ENCODE data around the gene DENND4C.
"Not testable (repeated sequence)": the region's sequence is repeated elsewhere in the genome, so short reads cannot be mapped to it uniquely, and the experiment has no call there.

DENND4C gene

DNA sequence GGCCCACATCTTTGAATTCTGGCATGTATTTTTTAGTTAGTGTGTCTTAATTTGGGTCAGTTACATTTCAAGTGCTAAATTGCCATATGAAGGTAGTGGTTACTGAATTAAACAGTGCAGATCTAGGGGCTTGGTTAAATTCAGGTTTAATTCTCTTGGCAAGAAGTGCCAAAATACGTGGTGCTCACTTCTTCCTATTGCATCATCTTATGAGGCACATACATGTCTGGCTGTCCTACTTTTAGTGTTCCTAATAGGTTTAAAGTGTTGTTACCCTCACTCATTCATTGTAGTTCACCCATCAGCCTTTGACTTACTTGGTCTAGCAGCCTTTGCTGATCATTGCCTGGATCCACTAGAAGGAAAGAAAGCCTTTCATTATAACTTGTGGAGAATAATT is 90.0 kb downstream of the DENND4C start:
- TF ChIP-seq ZNF274 (IDR thresholded peaks at IDR 0.05; ENCODE audit: low read depth, low read length): no peak

DNA sequence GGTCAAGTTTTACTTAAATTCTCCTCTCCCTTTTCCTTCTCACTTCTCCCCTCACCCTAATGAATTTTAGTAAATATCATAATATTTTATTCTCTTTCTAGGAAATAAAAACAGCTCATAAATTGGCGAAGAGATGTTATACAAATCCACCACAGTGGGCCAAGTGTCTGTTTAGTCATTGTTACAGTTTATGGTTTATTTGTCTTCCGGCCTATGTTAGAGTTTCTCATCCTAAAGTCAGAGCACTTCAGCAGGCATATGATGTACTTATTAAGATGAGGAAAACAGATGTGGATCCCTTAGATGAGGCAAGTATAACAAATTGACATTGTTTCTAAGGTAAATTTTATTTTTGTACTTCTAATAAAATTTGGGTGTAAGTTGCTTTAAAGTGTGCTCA is 101.4 kb downstream of the DENND4C start:
- no peak for TF ChIP-seq ZNF274 (IDR thresholded peaks at IDR 0.05; ENCODE audit: low read depth, low read length)
- no peak overlapping the region for H3K4me3 ChIP-seq (ENCODE audit: low read length)

More for the DNA sequence above, 90.0 kb downstream of the DENND4C start:
- H3K4me3 ChIP-seq (ENCODE audit: low read length): no peak overlapping the region

DNA sequence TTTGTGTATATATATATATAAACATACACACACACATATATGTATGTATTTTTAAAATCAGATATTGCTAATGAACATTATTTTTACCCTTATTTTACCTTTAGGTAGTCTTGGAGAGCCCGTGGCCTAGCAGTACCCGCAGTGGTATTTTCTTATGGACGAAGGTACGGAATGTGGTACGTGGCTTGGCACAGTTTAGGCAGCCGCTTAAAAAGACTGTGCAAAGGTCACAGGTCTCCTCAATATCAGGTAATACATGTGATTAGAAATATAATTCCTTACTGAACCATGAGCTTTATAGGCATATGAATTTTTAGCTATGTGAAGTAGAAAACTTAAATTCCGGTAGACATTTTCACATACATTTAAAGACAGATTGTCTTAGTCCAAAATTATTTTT is 105.7 kb downstream of the DENND4C start:
- no peak overlapping the region for H3K4me3 ChIP-seq (ENCODE audit: low read length)
- no peak for TF ChIP-seq ZNF274 (IDR thresholded peaks at IDR 0.05; ENCODE audit: low read depth, low read length)

DNA sequence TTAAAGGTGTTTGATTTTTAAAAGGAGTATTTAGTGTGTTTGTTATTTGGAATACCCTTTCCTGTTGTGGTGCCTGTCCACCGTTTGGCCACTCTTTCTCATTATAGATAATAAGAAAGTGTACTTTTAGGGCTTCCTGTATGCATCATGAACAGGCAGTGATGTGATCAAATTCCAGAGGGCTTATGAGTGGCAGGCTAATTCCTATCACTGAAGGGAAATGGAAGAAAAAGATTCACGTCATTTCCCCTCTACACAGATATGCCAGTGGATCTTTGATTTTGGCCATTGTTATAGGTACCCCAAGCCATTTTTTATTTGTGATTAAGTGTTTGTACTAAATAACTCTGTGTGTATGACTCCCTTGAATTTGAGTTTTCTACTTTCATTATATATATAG is 112.5 kb downstream of the DENND4C start:
- no peak overlapping the region for H3K4me3 ChIP-seq (ENCODE audit: low read length)
- TF ChIP-seq ZNF274 (IDR thresholded peaks at IDR 0.05; ENCODE audit: low read depth, low read length): no peak

DNA sequence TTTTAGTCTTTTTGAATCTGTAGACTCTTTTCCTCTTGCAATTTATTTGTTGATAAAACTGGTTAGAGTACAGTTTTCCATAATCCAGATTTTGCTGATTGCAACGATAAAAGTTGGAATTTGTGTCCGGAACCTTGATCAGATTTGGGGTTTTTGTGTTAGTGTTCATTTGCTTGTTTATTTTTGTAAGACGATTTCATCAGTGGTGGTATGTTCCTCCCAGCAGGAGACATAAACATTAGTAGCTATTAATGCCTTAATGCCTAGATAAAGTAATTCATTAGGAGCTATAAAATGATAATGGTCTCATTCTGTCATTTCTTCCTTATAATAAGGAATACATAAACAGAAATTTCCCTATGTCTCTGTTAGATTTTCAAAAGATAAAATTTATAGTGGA is 128.2 kb downstream of the DENND4C start:
- H3K4me3 ChIP-seq (ENCODE audit: low read length): no peak overlapping the region
- no peak for TF ChIP-seq ZNF274 (IDR thresholded peaks at IDR 0.05; ENCODE audit: low read depth, low read length)

DNA sequence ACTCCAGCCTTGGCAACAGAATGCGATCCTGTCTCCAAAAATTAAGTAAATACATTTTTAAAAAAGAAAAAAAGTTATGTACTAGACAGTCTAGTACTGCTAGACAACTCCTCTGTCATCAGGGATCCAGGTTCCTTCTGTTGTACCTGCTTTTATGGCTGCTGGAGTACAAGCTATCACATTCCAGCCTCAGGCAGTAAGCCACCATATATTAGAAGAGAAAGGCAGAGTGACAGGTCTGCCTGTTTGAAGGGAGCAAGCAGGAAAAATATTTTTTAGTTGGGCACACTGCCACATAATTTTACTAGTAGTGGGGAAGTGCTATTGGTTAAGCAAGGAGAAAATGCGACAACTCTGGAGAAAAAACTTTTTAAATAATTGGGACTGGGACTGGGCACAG is 138.6 kb downstream of the DENND4C start:
- no peak for TF ChIP-seq ZNF274 (IDR thresholded peaks at IDR 0.05; ENCODE audit: low read depth, low read length)
- H3K4me3 ChIP-seq (ENCODE audit: low read length): no peak overlapping the region

DNA sequence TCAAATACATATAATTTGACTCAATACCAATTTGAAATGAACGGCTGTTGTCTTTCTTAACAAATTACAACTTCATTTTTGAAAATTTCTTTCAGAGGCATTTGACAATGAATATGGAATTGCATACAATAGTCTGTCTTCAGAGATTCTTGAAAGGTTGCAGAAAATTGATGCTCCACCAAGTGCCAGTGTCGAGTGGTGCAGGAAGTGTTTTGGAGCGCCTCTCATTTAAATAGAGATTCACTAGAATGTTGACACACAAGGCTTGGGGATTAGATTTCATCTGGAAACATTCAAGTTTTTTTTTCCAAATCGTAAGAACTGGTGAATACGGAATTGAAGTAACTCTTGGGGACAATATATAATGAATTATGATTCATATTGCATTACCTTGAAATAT is 141.4 kb downstream of the DENND4C start:
- no peak overlapping the region for H3K4me3 ChIP-seq (ENCODE audit: low read length)
- no peak for TF ChIP-seq ZNF274 (IDR thresholded peaks at IDR 0.05; ENCODE audit: low read depth, low read length)

DNA sequence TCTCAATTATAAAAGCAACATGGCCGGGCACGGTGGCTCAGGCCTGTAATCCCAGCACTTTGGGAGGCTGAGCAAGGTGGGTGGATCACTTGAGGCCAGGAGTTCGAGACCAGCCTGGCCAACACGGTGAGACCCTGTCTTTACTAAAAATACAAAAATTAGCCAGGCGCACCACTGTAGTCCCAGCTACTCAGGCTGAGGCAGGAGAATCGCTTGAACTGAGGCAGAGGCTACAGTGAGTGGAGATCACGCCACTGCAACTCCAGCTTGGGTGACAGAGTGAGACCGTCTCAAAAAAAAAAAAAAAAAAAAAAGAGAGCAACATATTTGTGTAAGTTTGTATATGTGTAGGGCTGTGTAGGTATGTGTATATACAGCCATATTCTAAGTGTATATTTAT is 142.1 kb downstream of the DENND4C start:
- TF ChIP-seq ZNF274 (IDR thresholded peaks at IDR 0.05; ENCODE audit: low read depth, low read length): no peak
- H3K4me3 ChIP-seq (ENCODE audit: low read length): no peak overlapping the region

DNA sequence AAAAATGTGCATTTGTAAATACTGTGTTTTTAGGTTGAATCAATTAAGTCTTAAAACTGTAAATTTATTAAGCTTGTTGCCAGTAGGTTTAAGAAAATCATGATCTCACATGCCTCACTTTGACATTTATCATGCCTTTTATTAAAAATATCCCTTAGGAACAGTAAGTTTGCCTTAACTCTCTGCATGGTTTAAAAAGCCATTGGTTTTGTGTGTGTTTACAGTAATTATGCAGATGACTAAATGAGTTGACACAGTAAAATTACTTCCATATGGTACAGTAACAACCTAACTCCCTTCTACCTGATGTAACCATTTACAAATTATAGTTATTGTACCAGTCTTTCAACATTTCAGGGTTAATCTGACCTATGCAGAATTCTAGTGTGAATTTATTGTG is 143.0 kb downstream of the DENND4C start:
- TF ChIP-seq ZNF274 (IDR thresholded peaks at IDR 0.05; ENCODE audit: low read depth, low read length): no peak
- no peak overlapping the region for H3K4me3 ChIP-seq (ENCODE audit: low read length)

DNA sequence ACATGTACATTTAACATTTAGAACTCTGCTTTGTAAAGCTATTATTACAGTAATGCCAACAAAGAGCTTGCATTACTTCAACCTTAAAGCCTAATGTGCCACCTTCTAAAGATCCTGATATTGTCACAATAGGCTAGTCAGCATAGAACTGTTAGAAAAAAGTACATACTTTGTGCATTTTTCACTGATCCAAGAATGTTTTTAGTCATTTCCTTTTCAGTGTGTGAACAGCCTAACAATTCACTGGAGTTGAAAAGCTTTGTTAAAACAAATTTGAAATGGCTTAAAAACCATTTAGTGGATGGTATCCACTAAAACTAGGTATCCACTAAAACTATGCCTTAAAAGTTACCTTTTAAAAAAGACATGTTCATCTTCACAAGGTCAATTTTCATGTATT is 145.0 kb downstream of the DENND4C start:
- no peak overlapping the region for H3K4me3 ChIP-seq (ENCODE audit: low read length)
- no peak for TF ChIP-seq ZNF274 (IDR thresholded peaks at IDR 0.05; ENCODE audit: low read depth, low read length)

DNA sequence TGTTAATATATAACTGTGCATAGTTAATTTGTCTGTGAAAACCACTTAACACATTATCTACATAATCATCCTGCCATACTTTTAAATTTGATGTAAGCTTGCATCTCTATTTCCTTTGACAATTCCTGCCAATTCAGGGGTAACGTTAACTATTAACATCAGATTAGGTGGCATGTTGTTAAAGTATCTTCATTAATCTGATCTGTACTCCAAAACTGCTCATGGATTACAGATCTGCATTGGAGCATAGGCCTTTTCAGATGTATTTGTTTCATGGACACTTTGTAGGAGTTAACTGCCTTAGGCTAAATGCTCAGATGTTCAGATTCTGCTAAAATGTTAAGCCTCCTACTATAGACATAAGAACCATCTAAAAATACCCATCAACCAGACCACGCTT is 146.4 kb downstream of the DENND4C start:
- TF ChIP-seq ZNF274 (IDR thresholded peaks at IDR 0.05; ENCODE audit: low read depth, low read length): no peak
- peak overlapping the region; percentile 100; the same call in 1 of the 2 replicates for H3K4me3 ChIP-seq (ENCODE audit: low read length)

DNA sequence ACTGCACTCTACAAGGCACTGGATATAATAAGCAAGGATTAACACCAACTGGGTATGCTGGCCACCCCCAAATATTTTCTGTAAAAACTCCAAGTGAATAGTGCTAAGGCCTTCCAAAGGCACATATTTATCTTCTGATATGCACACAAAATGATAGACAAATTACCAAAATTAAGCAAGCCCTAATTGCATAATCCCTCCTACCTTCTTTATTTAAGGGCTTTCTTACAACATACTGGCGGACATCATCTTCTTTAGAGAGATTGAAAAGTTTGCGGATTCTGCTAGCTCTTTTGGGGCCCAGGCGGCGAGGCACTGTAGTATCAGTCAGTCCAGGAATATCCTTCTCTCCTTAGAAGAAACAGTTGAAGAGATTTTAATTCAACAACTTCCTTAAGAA is 147.7 kb downstream of the DENND4C start:
- peak overlapping the region; percentile 100 for H3K4me3 ChIP-seq (ENCODE audit: low read length)

DNA sequence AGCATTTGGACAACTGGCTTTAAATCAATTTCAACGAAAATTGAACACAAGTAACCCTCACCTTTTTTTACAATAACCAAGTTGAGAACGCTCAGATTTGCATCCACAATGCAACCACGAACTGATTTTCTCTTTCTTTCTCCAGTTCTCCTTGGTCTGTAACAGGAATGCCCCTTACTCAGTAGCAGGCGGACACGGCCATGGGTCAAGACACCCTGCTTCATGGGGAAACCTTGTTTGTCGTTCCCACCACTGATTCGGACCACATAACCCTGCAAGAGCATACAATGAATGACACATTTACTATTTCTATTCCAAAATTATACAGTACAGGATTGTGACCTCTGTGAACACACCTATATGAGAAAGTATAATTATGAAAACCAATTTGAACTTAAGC is 148.2 kb downstream of the DENND4C start:
- peak overlapping the region; percentile 100 for H3K4me3 ChIP-seq (ENCODE audit: low read length)
- TF ChIP-seq ZNF274 (IDR thresholded peaks at IDR 0.05; ENCODE audit: low read depth, low read length): no peak

More for the DNA sequence above, 147.7 kb downstream of the DENND4C start:
- TF ChIP-seq ZNF274 (IDR thresholded peaks at IDR 0.05; ENCODE audit: low read depth, low read length): no peak

DNA sequence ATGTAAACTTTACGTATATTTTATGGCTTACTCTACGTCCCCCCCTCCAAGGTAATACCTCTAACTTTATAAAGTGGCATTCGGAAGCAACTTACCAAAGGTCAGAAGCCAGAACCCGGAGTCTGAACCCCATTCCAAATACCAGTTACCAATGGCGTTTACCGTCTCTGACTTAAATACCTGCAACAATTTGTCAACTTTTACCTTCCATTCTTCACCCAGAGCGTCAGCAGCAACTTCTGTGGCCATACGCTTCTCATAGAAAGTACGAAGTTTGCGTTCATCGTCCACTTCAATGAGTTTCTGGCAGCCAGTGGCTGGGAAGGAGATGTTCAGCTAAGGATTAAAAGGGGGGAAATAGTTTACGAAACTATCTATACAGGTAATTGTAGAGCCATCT is 148.8 kb downstream of the DENND4C start:
- H3K4me3 ChIP-seq (ENCODE audit: low read length): peak overlapping the region; percentile 100
- no peak for TF ChIP-seq ZNF274 (IDR thresholded peaks at IDR 0.05; ENCODE audit: low read depth, low read length)

DNA sequence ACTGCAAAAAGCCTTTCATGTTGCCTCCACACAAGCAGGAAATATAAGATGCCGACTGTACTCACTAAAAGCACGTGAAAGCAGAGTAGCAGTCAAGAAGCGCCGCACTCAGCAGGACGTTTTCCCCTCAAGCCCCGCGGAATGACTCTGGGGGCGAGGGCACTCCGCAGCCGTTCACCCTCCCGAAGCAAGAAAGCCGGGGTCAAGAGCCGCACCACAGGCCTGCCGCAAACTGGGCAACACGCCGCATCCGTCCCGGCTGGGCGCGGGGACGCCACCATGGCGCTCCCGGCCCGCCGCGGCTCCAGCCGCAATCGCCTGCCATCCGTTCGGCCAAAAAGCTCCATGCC is 149.2 kb downstream of the DENND4C start:
- H3K4me3 ChIP-seq (ENCODE audit: low read length): peak overlapping the region; percentile 100
- TF ChIP-seq ZNF274 (IDR thresholded peaks at IDR 0.05; ENCODE audit: low read depth, low read length): no peak

DNA sequence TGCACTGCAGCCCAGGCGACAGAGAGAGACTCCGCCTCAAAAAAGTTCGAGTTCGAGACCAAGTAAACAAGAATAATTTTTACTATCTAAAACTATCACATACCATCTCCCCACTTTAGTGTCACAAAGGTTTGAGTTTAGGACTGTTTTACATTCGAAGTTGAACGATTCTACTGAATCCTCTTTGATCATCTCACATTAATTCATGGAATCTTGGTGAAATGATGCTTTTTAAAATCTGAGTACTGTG is 150.3 kb downstream of the DENND4C start:
- TF ChIP-seq ZNF274 (IDR thresholded peaks at IDR 0.05; ENCODE audit: low read depth, low read length): no peak
- H3K4me3 ChIP-seq (ENCODE audit: low read length): peak overlapping the region; percentile 100

DNA sequence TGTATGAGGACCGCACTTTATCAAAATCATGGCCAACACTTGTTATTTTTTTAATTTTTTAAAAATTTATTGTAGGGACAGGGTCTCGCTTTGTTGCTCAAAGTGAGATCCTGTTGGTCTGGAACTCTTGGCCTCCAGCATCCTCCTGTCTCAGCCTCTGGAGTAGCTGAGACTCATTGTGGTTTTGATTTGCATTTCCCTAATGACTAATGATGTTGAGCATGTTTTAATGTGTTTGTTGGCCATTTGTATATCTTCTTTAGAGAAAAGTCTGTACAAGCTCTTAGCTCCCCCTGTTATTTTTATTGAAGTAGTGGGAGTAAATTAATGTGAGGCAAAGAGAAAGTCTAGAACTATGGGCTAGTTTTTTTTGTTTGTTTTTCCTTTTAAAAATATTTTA is 151.2 kb downstream of the DENND4C start:
- H3K4me3 ChIP-seq (ENCODE audit: low read length): no peak overlapping the region
- TF ChIP-seq ZNF274 (IDR thresholded peaks at IDR 0.05; ENCODE audit: low read depth, low read length): no peak

DNA sequence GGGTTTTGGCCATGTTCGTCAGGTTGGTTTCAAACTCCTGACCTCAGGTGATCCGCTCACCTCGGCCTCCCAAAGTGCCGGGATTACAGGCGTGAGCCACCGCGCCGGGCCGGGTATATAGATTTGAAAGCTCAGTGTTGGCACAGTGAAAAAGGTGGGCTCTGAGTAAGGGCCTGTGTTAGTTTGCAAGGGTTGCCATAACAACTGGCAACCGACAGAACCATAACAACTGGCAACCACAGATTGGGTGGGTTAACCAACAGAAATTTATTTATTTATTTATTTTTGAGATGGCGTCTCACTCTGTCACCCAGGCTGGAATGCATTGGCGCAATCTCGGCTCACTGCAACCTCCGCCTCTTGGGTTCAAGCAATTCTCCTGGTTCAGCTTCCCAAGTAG is 154.7 kb downstream of the DENND4C start:
- not testable (repeated sequence) for H3K4me3 ChIP-seq (ENCODE audit: low read length)

Measured in GM08714 (cell line).